ENCODE results near the gene ARMC10. TPM values are rescaled to one million over a fixed set of nuclear protein-coding genes. Genes with fewer than 3 reads are reported as not detected.

ARMC10 gene
- total RNA-seq, 1 experiment from 2014 or later = 66.0 TPM

GRCh38 chr7:103130901-103131624 is 56.1 kb downstream of the ARMC10 start:
- ChIA-PET CTCF (no interaction called here), POLR2A (ENCODE audit: unreplicated experiment) (interaction anchor here (0.7 kb wide), 2 partner anchors 13 to 81 kb away, joined by 10 to 11 read pairs; no protein-coding TSS in a partner anchor)
- H4K20me1 ChIP-seq (ENCODE audit: insufficient read depth) = no peaks in the 10 kb centered on the region
- no peaks in the 10 kb centered on the region for H3K9me2 ChIP-seq (ENCODE audit: insufficient read depth)
- no peak for DNase-seq
- H3K27me3 ChIP-seq (ENCODE audit: insufficient read depth, low read depth) = no peaks in the 10 kb centered on the region
- H3K79me2 ChIP-seq (ENCODE audit: low read depth) = no peaks in the 10 kb centered on the region
- no TSS peak for BruUV-seq (replicated peaks)
- peaks cover 5% of the 10 kb centered on the region; the same call in 1 of the 2 replicates for H3K4me1 ChIP-seq (replicated peaks; ENCODE audit: insufficient read depth)
- H3K36me3 ChIP-seq (ENCODE audit: low read depth) = no peaks in the 10 kb centered on the region
- no peak overlapping the region for H3K4me3 ChIP-seq
- H2AFZ ChIP-seq = no peak overlapping the region
- TF ChIP-seq EZH2 (IDR thresholded peaks at IDR 0.05; ENCODE audit: low read depth) = no peak
- TF ChIP-seq, protein P1, sequence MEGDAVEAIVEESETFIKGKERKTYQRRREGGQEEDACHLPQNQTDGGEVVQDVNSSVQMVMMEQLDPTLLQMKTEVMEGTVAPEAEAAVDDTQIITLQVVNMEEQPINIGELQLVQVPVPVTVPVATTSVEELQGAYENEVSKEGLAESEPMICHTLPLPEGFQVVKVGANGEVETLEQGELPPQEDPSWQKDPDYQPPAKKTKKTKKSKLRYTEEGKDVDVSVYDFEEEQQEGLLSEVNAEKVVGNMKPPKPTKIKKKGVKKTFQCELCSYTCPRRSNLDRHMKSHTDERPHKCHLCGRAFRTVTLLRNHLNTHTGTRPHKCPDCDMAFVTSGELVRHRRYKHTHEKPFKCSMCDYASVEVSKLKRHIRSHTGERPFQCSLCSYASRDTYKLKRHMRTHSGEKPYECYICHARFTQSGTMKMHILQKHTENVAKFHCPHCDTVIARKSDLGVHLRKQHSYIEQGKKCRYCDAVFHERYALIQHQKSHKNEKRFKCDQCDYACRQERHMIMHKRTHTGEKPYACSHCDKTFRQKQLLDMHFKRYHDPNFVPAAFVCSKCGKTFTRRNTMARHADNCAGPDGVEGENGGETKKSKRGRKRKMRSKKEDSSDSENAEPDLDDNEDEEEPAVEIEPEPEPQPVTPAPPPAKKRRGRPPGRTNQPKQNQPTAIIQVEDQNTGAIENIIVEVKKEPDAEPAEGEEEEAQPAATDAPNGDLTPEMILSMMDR (conservative IDR thresholded peaks at IDR 0.05) = no peak
- H3K27ac ChIP-seq = no peak overlapping the region
- intact Hi-C loops (cut with micrococcal nuclease; ENCODE audit: unreplicated experiment) = no loop called here
- no peaks in the 10 kb centered on the region for H3F3A ChIP-seq (ENCODE audit: insufficient read depth, low read depth)
- no peaks in the 10 kb centered on the region for H3K9me3 ChIP-seq (ENCODE audit: insufficient read depth, low read depth)
- H3K4me2 ChIP-seq = no peak overlapping the region

DNA sequence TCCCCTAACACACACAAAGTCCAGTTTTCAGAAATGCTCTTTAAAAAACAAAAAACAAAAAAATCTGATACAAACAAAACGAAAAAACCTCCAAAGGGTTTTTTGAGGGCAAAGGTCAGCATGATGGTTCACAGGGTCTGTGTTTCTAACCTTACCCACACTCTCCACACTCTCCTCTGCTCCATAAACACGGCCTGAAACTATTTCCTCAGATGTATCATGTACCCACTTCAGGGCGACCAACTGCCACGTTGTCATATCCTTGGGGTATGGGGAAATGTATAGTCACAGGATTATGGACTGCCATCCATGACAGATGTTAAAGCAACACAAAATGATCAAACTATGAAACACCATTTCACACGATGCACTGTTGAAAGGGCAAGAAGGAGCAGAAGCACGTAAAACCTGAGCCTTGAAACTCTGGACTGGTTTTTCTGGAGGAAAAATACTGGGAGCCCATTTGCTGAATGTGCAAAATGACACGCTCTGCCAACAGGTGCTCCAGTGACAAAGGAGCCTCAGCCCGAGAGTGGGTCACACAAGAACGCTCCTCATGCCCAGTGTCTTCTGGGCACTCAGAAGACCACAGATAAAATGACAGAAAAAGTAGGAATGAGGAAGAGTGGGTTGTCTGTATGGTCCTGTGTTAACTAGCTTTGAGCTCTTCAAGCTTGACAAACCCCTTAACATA is 58.2 kb downstream of the ARMC10 start:
- no peak for TF ChIP-seq EZH2 (IDR thresholded peaks at IDR 0.05; ENCODE audit: low read depth)
- TF ChIP-seq, protein P1 (conservative IDR thresholded peaks at IDR 0.05) = no peak
- Histone ChIP-seq H3K4me3 (no peak overlapping the region), H3K4me2 (no peak overlapping the region), H2AFZ (no peak overlapping the region), H3K4me1 (replicated peaks; ENCODE audit: insufficient read depth) (peaks cover 5% of the 10 kb centered on the region; the same call in 1 of the 2 replicates), H3K79me2 (ENCODE audit: low read depth) (no peaks in the 10 kb centered on the region), H3K9me3 (ENCODE audit: insufficient read depth, low read depth) (no peaks in the 10 kb centered on the region), H3K27ac (no peak overlapping the region), H3K9me2 (ENCODE audit: insufficient read depth) (no peaks in the 10 kb centered on the region), H3F3A (ENCODE audit: insufficient read depth, low read depth) (no peaks in the 10 kb centered on the region), H4K20me1 (ENCODE audit: insufficient read depth) (no peaks in the 10 kb centered on the region), H3K36me3 (ENCODE audit: low read depth) (no peaks in the 10 kb centered on the region), H3K27me3 (ENCODE audit: insufficient read depth, low read depth) (no peaks in the 10 kb centered on the region)
- ChIA-PET CTCF (interaction anchor here (0.6 kb wide), 1 partner anchor 27 kb away, joined by 5 read pairs; no protein-coding TSS in a partner anchor), POLR2A (ENCODE audit: unreplicated experiment) (no interaction called here)
- intact Hi-C loops (cut with micrococcal nuclease; ENCODE audit: unreplicated experiment) = no loop called here
- no TSS peak for BruUV-seq (replicated peaks)
- DNase-seq = no peak

- Histone ChIP-seq H3K4me2 (no peak overlapping the region), H3K27me3 (ENCODE audit: insufficient read depth, low read depth) (no peaks in the 10 kb centered on the region), H3K4me3 (no peak overlapping the region), H3K9me2 (ENCODE audit: insufficient read depth) (no peaks in the 10 kb centered on the region), H3K27ac (no peak overlapping the region), H3K79me2 (ENCODE audit: low read depth) (no peaks in the 10 kb centered on the region), H3K9me3 (ENCODE audit: insufficient read depth, low read depth) (no peaks in the 10 kb centered on the region), H2AFZ (no peak overlapping the region), H4K20me1 (ENCODE audit: insufficient read depth) (no peaks in the 10 kb centered on the region), H3K36me3 (ENCODE audit: low read depth) (no peaks in the 10 kb centered on the region), H3F3A (ENCODE audit: insufficient read depth, low read depth) (no peaks in the 10 kb centered on the region), H3K4me1 (replicated peaks; ENCODE audit: insufficient read depth) (peaks cover 5% of the 10 kb centered on the region; the same call in 1 of the 2 replicates)
- CTCF ChIA-PET = no interaction called here
- TF ChIP-seq EZH2 (IDR thresholded peaks at IDR 0.05; ENCODE audit: low read depth) = no peak
- TF ChIP-seq, protein P1 (conservative IDR thresholded peaks at IDR 0.05) = no peak
- POLR2A ChIA-PET (ENCODE audit: unreplicated experiment) = no interaction called here
- no TSS peak for BruUV-seq (replicated peaks)
- no peak for DNase-seq
- intact Hi-C loops (cut with micrococcal nuclease; ENCODE audit: unreplicated experiment) = no loop called here
Measured at GRCh38 chr7:103134836-103135554, 60.1 kb downstream of the ARMC10 start.
